HG02610 (cell line): Measurements from ENCODE around the gene PLCH1.

Experiments
- ATAC-seq: cut with Tn5 transposase; IDR thresholded peaks from one replicate; pipeline ENCODE4 v1.9.1; 2021; ENCODE audit warnings: mild to moderate bottlenecking, moderate library complexity; ENCODE audit not compliant: unreplicated experiment

PLCH1 gene

GRCh38 chr3:155609586-155609985, 135.3 kb downstream of the PLCH1 start:
- ATAC-seq, result no peak

DNA sequence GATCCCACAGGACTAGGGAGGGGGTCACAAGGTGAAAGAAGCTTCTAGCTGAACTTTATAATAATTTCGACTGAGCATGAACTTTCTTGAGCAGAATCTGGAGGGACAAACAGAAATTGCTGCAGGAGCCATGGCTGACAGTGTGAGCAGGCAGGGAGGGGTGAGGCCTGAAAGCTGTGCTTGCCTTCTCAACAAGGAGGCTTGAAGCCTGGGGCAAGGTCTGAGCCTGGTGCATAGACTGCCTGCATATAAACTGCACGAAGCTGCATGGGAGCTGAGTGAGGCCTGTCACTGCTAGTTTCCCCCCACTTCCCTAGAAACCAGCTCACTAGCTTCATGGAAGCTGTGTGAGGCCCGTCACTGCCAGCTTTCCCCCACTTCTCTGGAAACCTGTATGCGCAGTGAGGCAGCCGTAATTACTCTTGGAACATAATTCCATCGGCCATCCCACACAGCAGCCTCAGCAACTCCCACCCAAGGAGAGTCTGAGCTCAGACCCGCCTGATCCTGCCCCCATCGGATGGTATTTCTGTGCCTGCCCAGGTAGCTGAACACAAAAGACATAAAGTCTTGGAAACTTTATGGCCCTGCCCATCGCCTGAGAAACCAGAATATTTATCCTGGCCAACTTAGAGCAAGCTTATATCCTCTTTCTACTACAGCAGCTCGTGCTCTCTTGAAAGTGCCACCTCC, 136.5 kb downstream of the PLCH1 start:
- ATAC-seq, result no peak

DNA sequence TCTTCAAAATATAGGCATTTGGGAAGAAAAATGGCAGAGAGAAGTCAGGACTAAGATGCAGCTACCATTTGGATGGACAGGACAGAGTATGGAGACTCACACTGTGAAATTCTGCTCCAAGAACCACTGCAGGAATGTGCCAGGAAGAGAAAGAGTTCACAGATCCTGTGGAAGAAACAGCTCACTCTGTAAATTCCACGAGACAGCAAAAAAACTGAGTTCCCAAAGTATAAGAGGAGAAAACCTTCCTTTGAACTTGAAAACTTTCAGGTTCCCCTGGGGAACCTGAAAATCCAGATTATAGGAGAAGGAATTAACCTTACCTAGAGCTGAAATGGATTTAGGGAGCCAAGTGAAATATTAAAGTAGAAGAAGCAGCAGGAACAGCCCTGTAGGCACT, 137.1 kb downstream of the PLCH1 start:
- no peak for ATAC-seq

- ATAC-seq, result no peak
These were observed 139.3 kb downstream of the PLCH1 start for GRCh38 chr3:155605571-155605970.

GRCh38 chr3:155604967-155605366, 139.9 kb downstream of the PLCH1 start:
- ATAC-seq, result no peak

- no peak for ATAC-seq
These were observed 140.7 kb downstream of the PLCH1 start for GRCh38 chr3:155604126-155604525.

- no peak for ATAC-seq
These were observed 141.6 kb downstream of the PLCH1 start for GRCh38 chr3:155603302-155603701.

DNA sequence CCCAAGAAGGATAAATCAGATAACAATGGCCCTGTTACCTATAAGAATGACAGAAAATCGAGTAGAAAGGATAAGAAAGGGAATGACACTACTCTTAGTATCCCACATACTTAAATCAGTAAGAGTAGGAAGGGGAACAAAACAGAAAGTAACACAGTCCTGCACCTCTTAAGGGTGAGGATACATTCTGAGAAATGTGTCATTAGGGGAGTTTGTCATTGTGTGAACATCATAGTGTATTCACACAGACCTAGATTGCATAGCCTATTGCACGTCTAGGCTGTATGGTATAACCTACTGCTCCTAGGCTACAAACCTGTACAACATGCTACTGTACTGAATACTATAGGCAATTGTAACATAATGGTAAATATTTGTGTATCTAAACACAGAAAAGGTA, 142.6 kb downstream of the PLCH1 start:
- ATAC-seq, result no peak

DNA sequence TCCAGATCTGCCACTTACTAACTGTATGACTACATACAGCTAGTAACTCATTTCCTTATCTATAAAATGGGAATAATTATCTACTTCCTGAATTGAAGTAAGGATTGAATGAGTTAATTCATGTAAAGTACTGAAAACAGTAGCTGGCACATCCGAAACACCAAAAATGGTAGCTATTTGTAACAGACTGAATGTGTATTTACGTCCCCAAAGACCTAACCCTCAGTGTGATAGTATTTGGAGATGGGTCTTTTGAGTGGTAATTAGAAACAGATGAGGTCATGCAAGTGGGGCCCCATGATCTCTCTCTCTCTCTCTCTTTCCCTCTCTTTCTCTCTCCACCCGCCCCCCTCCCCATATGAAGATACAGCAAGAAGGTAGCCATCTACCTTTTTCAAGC, 146.2 kb downstream of the PLCH1 start:
- ATAC-seq, result no peak

- no peak for ATAC-seq
These were observed 148.3 kb downstream of the PLCH1 start for GRCh38 chr3:155596615-155597014.

DNA sequence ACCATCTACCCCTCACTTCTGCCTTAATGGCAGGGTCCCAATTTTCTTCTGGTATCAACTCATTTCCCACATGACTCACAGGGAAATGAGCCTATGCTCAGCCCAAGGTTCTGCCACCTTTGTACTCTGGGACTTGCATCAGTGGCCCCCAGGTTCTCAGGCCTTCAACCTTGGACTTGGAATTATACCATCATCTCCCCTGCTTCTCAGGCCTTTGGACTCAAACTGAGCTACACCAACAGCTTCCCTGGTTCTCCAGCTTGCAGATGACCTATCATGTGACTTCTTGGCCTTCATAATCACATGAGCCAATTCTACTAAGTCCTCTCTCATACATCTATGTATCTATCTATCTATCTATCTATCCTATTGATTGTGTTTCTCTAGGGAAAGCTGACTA, 149.5 kb downstream of the PLCH1 start:
- ATAC-seq, result no peak

- no peak for ATAC-seq
These were observed 150.2 kb downstream of the PLCH1 start for GRCh38 chr3:155594526-155595187.

DNA sequence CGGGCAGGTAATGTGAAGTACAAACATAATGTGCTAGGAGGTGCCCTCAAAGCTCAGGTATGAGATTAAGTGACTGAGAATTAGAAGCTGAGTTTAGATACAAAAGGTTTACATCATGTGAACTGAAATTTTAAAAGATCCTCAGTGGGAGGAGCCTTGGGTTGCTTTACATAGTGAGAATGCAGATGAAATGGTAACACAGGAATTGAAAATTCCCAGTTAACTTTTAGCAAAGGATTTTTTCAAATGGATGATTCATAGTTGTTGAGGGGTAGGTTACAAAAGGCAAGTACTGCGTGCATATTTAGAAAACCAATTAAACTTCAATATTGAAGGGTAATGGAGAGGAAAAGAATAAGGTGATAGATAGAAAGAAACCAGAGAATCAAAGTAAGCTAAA, 157.3 kb downstream of the PLCH1 start:
- ATAC-seq, result no peak

GRCh38 chr3:155585384-155585783, 159.5 kb downstream of the PLCH1 start:
- ATAC-seq, result no peak

- no peak for ATAC-seq
These were observed 163.3 kb downstream of the PLCH1 start for GRCh38 chr3:155581579-155581978.

DNA sequence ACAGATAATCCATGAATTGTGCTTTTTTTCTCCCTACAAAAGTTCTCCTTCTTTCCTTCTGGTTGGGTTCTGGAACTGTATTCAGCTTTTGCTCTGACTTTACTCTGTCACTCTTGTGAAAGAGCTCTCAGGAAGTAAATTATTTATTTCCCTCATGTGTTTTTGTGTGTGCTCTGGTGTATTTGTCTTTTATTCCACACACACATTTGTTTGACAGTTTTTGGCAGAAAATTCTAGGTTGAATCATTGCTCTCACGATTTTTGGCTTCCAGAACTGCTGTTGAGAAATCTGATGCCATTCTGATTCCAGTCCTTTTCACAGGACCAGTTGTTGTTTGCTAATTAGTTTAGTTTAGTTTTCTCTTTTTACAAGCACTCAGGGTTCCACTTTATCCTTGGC, 172.8 kb downstream of the PLCH1 start:
- no peak for ATAC-seq

DNA sequence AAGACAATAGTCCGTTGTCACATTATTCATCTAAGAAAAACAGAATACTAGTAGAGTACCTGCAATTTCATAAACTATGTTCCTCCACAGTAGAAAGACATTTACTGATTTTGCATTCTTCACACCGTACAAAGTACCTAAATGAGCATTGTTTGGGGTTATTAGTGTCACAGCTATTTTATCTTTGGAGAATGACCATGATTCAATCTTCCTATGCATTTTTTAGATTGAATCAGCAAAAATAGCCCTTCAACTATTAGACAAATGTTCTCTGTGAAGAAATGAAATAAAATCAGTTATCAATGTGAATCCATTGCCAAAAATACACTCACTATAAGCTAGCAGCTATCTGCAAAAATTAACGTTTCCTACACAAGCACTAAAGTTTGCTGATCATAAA, 176.6 kb downstream of the PLCH1 start:
- ATAC-seq, result no peak

- no peak for ATAC-seq
These were observed 184.3 kb downstream of the PLCH1 start for GRCh38 chr3:155560594-155560993.

GRCh38 chr3:155560135-155560534, 184.7 kb downstream of the PLCH1 start:
- no peak for ATAC-seq

- ATAC-seq, result no peak
These were observed 188.3 kb downstream of the PLCH1 start for GRCh38 chr3:155556531-155556930.

- ATAC-seq, result no peak
These were observed 189.3 kb downstream of the PLCH1 start for GRCh38 chr3:155555479-155556060.

DNA sequence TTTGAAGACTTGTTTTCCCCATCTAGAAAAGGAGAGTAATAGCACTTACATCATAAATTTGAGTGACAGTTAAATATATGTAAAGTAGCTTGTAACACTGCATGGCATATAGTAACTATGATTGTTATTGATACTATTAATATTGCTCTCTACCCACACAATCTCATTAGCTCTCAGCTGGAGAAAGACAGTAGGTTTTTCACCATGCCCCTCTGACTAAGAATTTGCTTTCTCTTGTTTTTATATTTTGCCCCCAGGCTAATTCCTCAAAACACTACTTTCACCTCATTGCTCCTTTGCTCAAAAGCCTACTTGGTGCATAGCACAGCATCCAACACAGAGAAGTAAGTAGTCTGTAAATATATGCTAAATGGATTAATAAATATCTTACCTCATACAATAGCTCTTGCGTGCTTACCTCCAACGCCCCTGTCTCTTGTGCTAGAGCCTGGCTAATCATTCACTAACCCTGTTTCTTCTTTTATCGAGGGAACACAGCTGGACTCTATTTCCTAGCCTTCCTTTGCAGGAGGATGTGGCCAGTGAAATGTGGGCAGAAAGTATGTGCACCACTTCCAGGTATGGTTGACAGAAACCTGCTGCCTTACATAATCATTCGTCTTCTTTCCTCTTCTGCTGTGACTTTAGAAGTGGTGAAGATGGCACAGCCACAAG, 190.0 kb downstream of the PLCH1 start:
- ATAC-seq, result peak; percentile 59
